GM23338 (cell line): Measurements from ENCODE around the gene TIE1. TPM values are rescaled to one million over a fixed set of nuclear protein-coding genes. Genes with fewer than 3 reads are reported as not detected.

Experiments
- ATAC-seq: fragments of 200-7000 bp; cut with Tn5 transposase; 3 replicates; pipeline ENCODE4 v1.9.1; 2020
- DNase-seq: peaks from one replicate; pipeline ENCODE4 v3.0.0-alpha.2; 2015; ENCODE audit warnings: low spot score
- H2AFZ ChIP-seq: fragments of 200-600 bp; sonication (generic); 2 replicates; pipeline ENCODE4 v1.8.0; 2016; ENCODE audit warnings: antibody characterized with exemption, mild to moderate bottlenecking, moderate library complexity
- H3F3A ChIP-seq: fragments of 200-600 bp; sonication (generic); replicated peaks from 2 replicates; pipeline ENCODE4 v1.8.0; 2017; ENCODE audit warnings: antibody characterized with exemption, mixed run types, low read depth
- H3K27ac ChIP-seq: fragments of 200-600 bp; sonication (generic); 2 replicates; pipeline ENCODE4 v1.6.1; 2016; ENCODE audit warnings: low read depth
- H3K27me3 ChIP-seq: fragments of 200-600 bp; sonication (generic); 2 replicates; pipeline ENCODE4 v1.8.0; 2016; ENCODE audit warnings: mild to moderate bottlenecking, mixed run types, moderate library complexity; ENCODE audit not compliant: insufficient read depth
- H3K36me3 ChIP-seq: fragments of 200-600 bp; sonication (generic); 2 replicates; pipeline ENCODE4 v1.8.0; 2016; ENCODE audit warnings: mild to moderate bottlenecking; ENCODE audit not compliant: insufficient read depth
- H3K4me1 ChIP-seq: fragments of 200-600 bp; sonication (generic); 2 replicates; pipeline ENCODE4 v1.8.0; 2016; ENCODE audit warnings: mild to moderate bottlenecking, moderate library complexity; ENCODE audit not compliant: insufficient read depth
- H3K4me2 ChIP-seq: fragments of 200-600 bp; sonication (generic); 2 replicates; pipeline ENCODE4 v1.7.1; 2017; ENCODE audit warnings: mixed run types
- H3K4me3 ChIP-seq: fragments of 200-600 bp; sonication (generic); 2 replicates; pipeline ENCODE4 v1.6.1; 2016; ENCODE audit warnings: mixed run types
- H3K79me2 ChIP-seq: fragments of 200-600 bp; sonication (generic); replicated peaks from 2 replicates; pipeline ENCODE4 v1.8.0; 2017; ENCODE audit warnings: mild to moderate bottlenecking; ENCODE audit not compliant: insufficient read depth
- H3K9me2 ChIP-seq: fragments of 200-600 bp; sonication (generic); 2 replicates; pipeline ENCODE4 v1.8.0; 2017; ENCODE audit not compliant: insufficient read depth
- H4K20me1 ChIP-seq: fragments of 200-600 bp; sonication (generic); replicated peaks from 2 replicates; pipeline ENCODE4 v1.8.0; 2017; ENCODE audit warnings: mild to moderate bottlenecking; ENCODE audit not compliant: insufficient read depth
- H3K27ac Mint-ChIP-seq: 2 replicates; pipeline ENCODE4 v1.8.0; 2020; ENCODE audit warnings: inconsistent platforms, mild to moderate bottlenecking, moderate library complexity, mixed read lengths
- H3K27me3 Mint-ChIP-seq: 3 replicates; pipeline ENCODE4 v1.8.0; 2022; ENCODE audit warnings: low read depth, mild to moderate bottlenecking, moderate library complexity, mixed read lengths, inconsistent platforms; ENCODE audit not compliant: insufficient read depth, poor library complexity
- H3K36me3 Mint-ChIP-seq: 3 replicates; pipeline ENCODE4 v1.8.0; 2021; ENCODE audit warnings: low read depth, mild to moderate bottlenecking, inconsistent platforms, moderate library complexity, mixed read lengths
- H3K4me1 Mint-ChIP-seq: 3 replicates; pipeline ENCODE4 v1.8.0; 2020; ENCODE audit warnings: mild to moderate bottlenecking, inconsistent platforms, mixed read lengths
- H3K4me3 Mint-ChIP-seq: 3 replicates; pipeline ENCODE4 v1.8.0; 2021; ENCODE audit warnings: moderate library complexity, mild to moderate bottlenecking, inconsistent platforms, mixed read lengths
- H3K9me3 Mint-ChIP-seq: 3 replicates; pipeline ENCODE4 v1.8.0; 2020; ENCODE audit warnings: moderate library complexity, mild to moderate bottlenecking, inconsistent platforms, mixed read lengths
- CREB1 ChIP-seq: fragments of 250-450 bp; sonication (Bioruptor Pico); IDR thresholded peaks from 2 replicates; pipeline ENCODE4 v1.5.0; 2020; ENCODE audit warnings: low read depth, mild to moderate bottlenecking, moderate library complexity
- EZH2 ChIP-seq: fragments of 200-600 bp; sonication (generic); IDR thresholded peaks from one replicate; pipeline ENCODE4 v1.8.0; 2017; ENCODE audit warnings: antibody characterized with exemption, mild to moderate bottlenecking, low read depth; ENCODE audit not compliant: unreplicated experiment
- EZH2phosphoT487 ChIP-seq: fragments of 200-600 bp; sonication (generic); IDR thresholded peaks from one replicate; pipeline ENCODE4 v1.8.1; 2018; ENCODE audit warnings: antibody characterized with exemption; ENCODE audit not compliant: unreplicated experiment
- JUNB ChIP-seq: IDR thresholded peaks from one replicate; pipeline ENCODE4 v1.6.1; 2016; ENCODE audit warnings: antibody characterized with exemption; ENCODE audit not compliant: unreplicated experiment
- NANOG ChIP-seq: IDR thresholded peaks from 2 replicates; pipeline ENCODE4 v1.6.1; 2016; ENCODE audit warnings: antibody characterized with exemption, borderline replicate concordance
- POLR2AphosphoS5 ChIP-seq: IDR thresholded peaks from 2 replicates; pipeline ENCODE4 v1.6.1; 2016; ENCODE audit warnings: antibody characterized with exemption, low read depth
- STAT1 ChIP-seq: IDR thresholded peaks from one replicate; pipeline ENCODE4 v1.6.1; 2016; ENCODE audit warnings: antibody characterized with exemption; ENCODE audit not compliant: unreplicated experiment
- ZNF114 ChIP-seq: fragments of 250-450 bp; sonication (Bioruptor Pico); IDR thresholded peaks from 2 replicates; pipeline ENCODE4 v1.5.0; 2020; ENCODE audit warnings: mild to moderate bottlenecking, moderate library complexity
- ZNF331 ChIP-seq: fragments of 250-450 bp; sonication (Bioruptor Pico); IDR thresholded peaks from 2 replicates; pipeline ENCODE4 v1.5.0; 2020; ENCODE audit warnings: low read depth, mild to moderate bottlenecking, moderate library complexity
- polyA plus RNA-seq: library from polyadenylated mRNA; unstranded; fragments of >200 nt; fragmentation: Nextera tagmentation; extraction: Ambion mirVana; gene quantifications from 2 replicates; pipeline ENCODE4 v1.2.1, GENCODE V29; 2016
- total RNA-seq: library from RNA; depleted of rRNA; stranded (reverse); fragments of >200 nt; shearing (Covaris generic); gene quantifications from 2 replicates; pipeline ENCODE4 v1.2.3, GENCODE V29; 2014
- TF ChIP-seq, protein P1 (sequence below): IDR thresholded peaks from 2 replicates; pipeline ENCODE4 v1.6.1; 2016; ENCODE audit warnings: antibody characterized with exemption
- TF ChIP-seq, protein P2 (sequence below), 2 experiments: fragments of 200-600 bp in 1 of 2; sonication (generic) in 1 of 2; conservative IDR thresholded peaks; 2 replicates each; pipeline versions ENCODE4 v1.5.1 to v1.6.1; 2016 to 2017; ENCODE audit warnings: antibody characterized with exemption in 2 of 2, low read depth in 2 of 2, mild to moderate bottlenecking in 2 of 2, moderate library complexity in 1 of 2
- TF ChIP-seq, protein P3 (sequence below): IDR thresholded peaks from one replicate; pipeline ENCODE4 v1.6.1; 2018; ENCODE audit warnings: antibody characterized with exemption; ENCODE audit not compliant: unreplicated experiment

The TIE1 gene
- total and polyA plus RNA-seq, 2 experiments from 2014 or later = 0.37 to 2.3 TPM

DNA sequence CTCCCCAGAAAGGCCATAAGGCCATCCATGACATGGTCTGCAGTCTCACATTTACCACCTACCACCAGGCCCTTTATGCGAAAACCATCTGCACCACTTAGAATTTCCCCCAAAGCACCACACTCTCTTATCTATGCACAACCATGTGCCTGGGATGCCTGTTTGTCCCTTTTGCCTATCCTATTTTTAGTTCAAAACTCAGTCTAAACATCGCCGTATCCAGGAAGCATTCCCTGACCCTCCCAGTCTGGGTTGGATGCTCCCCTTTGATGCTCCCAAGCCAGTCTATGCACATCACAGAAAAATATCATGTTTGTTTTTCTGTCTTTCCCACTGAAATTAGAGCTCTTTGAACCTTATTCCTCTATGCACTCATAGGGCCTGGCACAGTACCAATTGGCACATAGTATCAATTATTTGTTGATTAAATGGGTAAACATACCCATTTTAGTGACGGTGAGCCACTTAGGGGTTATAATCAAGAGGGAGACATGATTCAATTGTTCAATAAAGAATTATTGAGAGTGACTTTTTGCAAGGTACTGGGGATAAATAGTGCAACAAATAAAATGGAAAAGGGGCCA, 43.6 kb downstream of the TIE1 start:
- peaks cover 9% of the 10 kb centered on the region for H3K4me1 ChIP-seq
- Mint-ChIP-seq H3K9me3 (no peaks in the 10 kb centered on the region; the same call in 2 of the 3 replicates), H3K36me3 (no peaks in the 10 kb centered on the region), H3K4me3 (no peak overlapping the region), H3K27me3 (no peaks in the 10 kb centered on the region), H3K4me1 (peaks cover 18% of the 10 kb centered on the region), H3K27ac (no peak overlapping the region)
- no peak overlapping the region for H3K4me2 ChIP-seq
- H4K20me1 ChIP-seq = no peaks in the 10 kb centered on the region
- DNase-seq = no peak
- H3K27ac ChIP-seq = no peak overlapping the region
- H3F3A ChIP-seq = peaks cover 4% of the 10 kb centered on the region; the same call in 1 of the 2 replicates
- no peak for ATAC-seq
- peaks cover 18% of the 10 kb centered on the region for H3K27me3 ChIP-seq
- no peak for TF ChIP-seq CREB1
- TF ChIP-seq, protein P1, sequence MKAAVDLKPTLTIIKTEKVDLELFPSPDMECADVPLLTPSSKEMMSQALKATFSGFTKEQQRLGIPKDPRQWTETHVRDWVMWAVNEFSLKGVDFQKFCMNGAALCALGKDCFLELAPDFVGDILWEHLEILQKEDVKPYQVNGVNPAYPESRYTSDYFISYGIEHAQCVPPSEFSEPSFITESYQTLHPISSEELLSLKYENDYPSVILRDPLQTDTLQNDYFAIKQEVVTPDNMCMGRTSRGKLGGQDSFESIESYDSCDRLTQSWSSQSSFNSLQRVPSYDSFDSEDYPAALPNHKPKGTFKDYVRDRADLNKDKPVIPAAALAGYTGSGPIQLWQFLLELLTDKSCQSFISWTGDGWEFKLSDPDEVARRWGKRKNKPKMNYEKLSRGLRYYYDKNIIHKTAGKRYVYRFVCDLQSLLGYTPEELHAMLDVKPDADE = no peak
- no peak for TF ChIP-seq EZH2
- TF ChIP-seq EZH2phosphoT487 = no peak
- no peaks in the 10 kb centered on the region for H3K36me3 ChIP-seq
- H3K79me2 ChIP-seq = no peaks in the 10 kb centered on the region
- no peak overlapping the region for H3K4me3 ChIP-seq
- no peaks in the 10 kb centered on the region for H3K9me2 ChIP-seq
- no peak overlapping the region for H2AFZ ChIP-seq

DNA sequence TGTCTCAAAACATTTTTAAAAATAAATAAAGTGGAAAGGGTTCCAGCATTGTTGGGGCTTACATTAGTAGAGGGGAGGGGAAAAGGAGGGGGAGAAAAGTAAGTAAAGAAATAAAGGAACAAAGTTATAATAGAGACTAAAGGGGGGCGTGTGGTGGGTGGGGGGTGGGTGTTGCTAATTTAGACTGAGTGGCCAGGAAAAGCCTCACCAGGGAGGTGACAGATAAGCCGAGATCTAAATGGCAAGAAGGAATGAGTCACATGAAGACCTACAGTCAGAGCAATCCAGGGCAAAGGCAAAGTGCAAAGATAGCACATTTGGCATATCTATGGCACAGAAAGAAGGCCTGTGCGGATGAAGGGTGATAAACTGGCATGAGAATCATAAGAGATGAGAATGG, 44.3 kb downstream of the TIE1 start:
- no peak overlapping the region for H2AFZ ChIP-seq
- H3K4me2 ChIP-seq = no peak overlapping the region
- Mint-ChIP-seq H3K4me1 (peaks cover 25% of the 10 kb centered on the region), H3K36me3 (no peaks in the 10 kb centered on the region), H3K27me3 (no peaks in the 10 kb centered on the region), H3K9me3 (no peaks in the 10 kb centered on the region; the same call in 2 of the 3 replicates), H3K27ac (no peak overlapping the region), H3K4me3 (no peak overlapping the region)
- peaks cover 11% of the 10 kb centered on the region for H3K4me1 ChIP-seq
- no peaks in the 10 kb centered on the region for H4K20me1 ChIP-seq
- no peak overlapping the region for H3K4me3 ChIP-seq
- H3K27me3 ChIP-seq = peaks cover 18% of the 10 kb centered on the region
- ATAC-seq = no peak
- H3K36me3 ChIP-seq = no peaks in the 10 kb centered on the region
- H3K9me2 ChIP-seq = no peaks in the 10 kb centered on the region
- no peak overlapping the region for H3K27ac ChIP-seq
- DNase-seq = no peak
- H3K79me2 ChIP-seq = no peaks in the 10 kb centered on the region
- H3F3A ChIP-seq = peaks cover 10% of the 10 kb centered on the region; the same call in 1 of the 2 replicates
- TF ChIP-seq, protein P2, sequence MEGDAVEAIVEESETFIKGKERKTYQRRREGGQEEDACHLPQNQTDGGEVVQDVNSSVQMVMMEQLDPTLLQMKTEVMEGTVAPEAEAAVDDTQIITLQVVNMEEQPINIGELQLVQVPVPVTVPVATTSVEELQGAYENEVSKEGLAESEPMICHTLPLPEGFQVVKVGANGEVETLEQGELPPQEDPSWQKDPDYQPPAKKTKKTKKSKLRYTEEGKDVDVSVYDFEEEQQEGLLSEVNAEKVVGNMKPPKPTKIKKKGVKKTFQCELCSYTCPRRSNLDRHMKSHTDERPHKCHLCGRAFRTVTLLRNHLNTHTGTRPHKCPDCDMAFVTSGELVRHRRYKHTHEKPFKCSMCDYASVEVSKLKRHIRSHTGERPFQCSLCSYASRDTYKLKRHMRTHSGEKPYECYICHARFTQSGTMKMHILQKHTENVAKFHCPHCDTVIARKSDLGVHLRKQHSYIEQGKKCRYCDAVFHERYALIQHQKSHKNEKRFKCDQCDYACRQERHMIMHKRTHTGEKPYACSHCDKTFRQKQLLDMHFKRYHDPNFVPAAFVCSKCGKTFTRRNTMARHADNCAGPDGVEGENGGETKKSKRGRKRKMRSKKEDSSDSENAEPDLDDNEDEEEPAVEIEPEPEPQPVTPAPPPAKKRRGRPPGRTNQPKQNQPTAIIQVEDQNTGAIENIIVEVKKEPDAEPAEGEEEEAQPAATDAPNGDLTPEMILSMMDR (conservative IDR thresholded peaks at IDR 0.05; ENCODE audit: low read depth in 2 of 2) = no peak
- no peak for TF ChIP-seq POLR2AphosphoS5
- TF ChIP-seq, protein P3, sequence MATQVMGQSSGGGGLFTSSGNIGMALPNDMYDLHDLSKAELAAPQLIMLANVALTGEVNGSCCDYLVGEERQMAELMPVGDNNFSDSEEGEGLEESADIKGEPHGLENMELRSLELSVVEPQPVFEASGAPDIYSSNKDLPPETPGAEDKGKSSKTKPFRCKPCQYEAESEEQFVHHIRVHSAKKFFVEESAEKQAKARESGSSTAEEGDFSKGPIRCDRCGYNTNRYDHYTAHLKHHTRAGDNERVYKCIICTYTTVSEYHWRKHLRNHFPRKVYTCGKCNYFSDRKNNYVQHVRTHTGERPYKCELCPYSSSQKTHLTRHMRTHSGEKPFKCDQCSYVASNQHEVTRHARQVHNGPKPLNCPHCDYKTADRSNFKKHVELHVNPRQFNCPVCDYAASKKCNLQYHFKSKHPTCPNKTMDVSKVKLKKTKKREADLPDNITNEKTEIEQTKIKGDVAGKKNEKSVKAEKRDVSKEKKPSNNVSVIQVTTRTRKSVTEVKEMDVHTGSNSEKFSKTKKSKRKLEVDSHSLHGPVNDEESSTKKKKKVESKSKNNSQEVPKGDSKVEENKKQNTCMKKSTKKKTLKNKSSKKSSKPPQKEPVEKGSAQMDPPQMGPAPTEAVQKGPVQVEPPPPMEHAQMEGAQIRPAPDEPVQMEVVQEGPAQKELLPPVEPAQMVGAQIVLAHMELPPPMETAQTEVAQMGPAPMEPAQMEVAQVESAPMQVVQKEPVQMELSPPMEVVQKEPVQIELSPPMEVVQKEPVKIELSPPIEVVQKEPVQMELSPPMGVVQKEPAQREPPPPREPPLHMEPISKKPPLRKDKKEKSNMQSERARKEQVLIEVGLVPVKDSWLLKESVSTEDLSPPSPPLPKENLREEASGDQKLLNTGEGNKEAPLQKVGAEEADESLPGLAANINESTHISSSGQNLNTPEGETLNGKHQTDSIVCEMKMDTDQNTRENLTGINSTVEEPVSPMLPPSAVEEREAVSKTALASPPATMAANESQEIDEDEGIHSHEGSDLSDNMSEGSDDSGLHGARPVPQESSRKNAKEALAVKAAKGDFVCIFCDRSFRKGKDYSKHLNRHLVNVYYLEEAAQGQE = no peak
- no peak for TF ChIP-seq NANOG
- no peak for TF ChIP-seq STAT1
- no peak for TF ChIP-seq ZNF331 (CRISPR knock-in tag)
- TF ChIP-seq, protein P1 = no peak
- no peak for TF ChIP-seq ZNF114
- no peak for TF ChIP-seq EZH2
- TF ChIP-seq CREB1 = no peak
- no peak for TF ChIP-seq JUNB
